ENCODE measurements around the gene OSGEP. TPM values are rescaled to one million over a fixed set of nuclear protein-coding genes. Genes with fewer than 3 reads are reported as not detected.
A peak's percentile ranks its signal among the peaks of the same experiment; 100 is the strongest.

Gene OSGEP
- 69.8 and 76.9 TPM in 2 replicates for total RNA-seq

- H3K9me3 Mint-ChIP-seq = no peaks in the 10 kb centered on the region
- DNase-seq = peak; percentile 99
- H3K4me1 Mint-ChIP-seq = peaks cover 20% of the 10 kb centered on the region
- H3K4me3 Mint-ChIP-seq = peak within 1 kb of the TSS; percentile 59
- intact Hi-C loops (cut with micrococcal nuclease) = loop anchor here (1.0 kb wide), 6 partner anchors 15 to 227 kb away; partner anchors contain the start of genes PARP2, PNP and TEP1
- no peak within 1 kb of the TSS for H3K27ac Mint-ChIP-seq
- peaks cover 34% of the 10 kb centered on the region for H3K36me3 Mint-ChIP-seq (ENCODE audit: low read depth)
- H3K27me3 Mint-ChIP-seq = no peaks in the 10 kb centered on the region
Measured at GRCh38 chr14:20454516-20455354, at the start of gene OSGEP, which contains the start of gene APEX1. Gene OSGEP, minus strand, starts transcription at chr14:20454812. Its CDS starts 129 bp downstream, at chr14:20454683. Gene APEX1, plus strand, starts transcription at chr14:20455226. Its CDS starts 420 bp downstream, at chr14:20455646.

GRCh38 chr14:20503898-20504297, 49.3 kb upstream of the OSGEP start:
- Mint-ChIP-seq H3K4me1 (no peaks in the 10 kb centered on the region), H3K9me3 (no peaks in the 10 kb centered on the region), H3K27ac (no peak overlapping the region), H3K27me3 (peaks cover 7% of the 10 kb centered on the region), H3K36me3 (ENCODE audit: low read depth) (no peaks in the 10 kb centered on the region), H3K4me3 (no peak overlapping the region)
- no peak for DNase-seq
- intact Hi-C loops (cut with micrococcal nuclease) = no loop called here

GRCh38 chr14:20501346-20501745, 46.7 kb upstream of the OSGEP start:
- Mint-ChIP-seq H3K36me3 (ENCODE audit: low read depth) (no peaks in the 10 kb centered on the region), H3K4me1 (no peaks in the 10 kb centered on the region), H3K27me3 (peaks cover 7% of the 10 kb centered on the region), H3K27ac (no peak overlapping the region), H3K9me3 (no peaks in the 10 kb centered on the region), H3K4me3 (no peak overlapping the region)
- DNase-seq = no peak
- intact Hi-C loops (cut with micrococcal nuclease) = no loop called here

- Mint-ChIP-seq H3K27me3 (peaks cover 7% of the 10 kb centered on the region), H3K36me3 (ENCODE audit: low read depth) (no peaks in the 10 kb centered on the region), H3K9me3 (no peaks in the 10 kb centered on the region), H3K4me3 (no peak overlapping the region), H3K4me1 (peaks cover 11% of the 10 kb centered on the region), H3K27ac (no peak overlapping the region)
- DNase-seq = no peak
- intact Hi-C loops (cut with micrococcal nuclease) = no loop called here
Measured at GRCh38 chr14:20499881-20500280, 45.3 kb upstream of the OSGEP start.

GRCh38 chr14:20499108-20499507, 44.5 kb upstream of the OSGEP start:
- Mint-ChIP-seq H3K4me3 (no peak overlapping the region), H3K36me3 (ENCODE audit: low read depth) (no peaks in the 10 kb centered on the region), H3K27ac (no peak overlapping the region), H3K9me3 (no peaks in the 10 kb centered on the region), H3K27me3 (peaks cover 4% of the 10 kb centered on the region), H3K4me1 (peaks cover 12% of the 10 kb centered on the region)
- intact Hi-C loops (cut with micrococcal nuclease) = no loop called here
- no peak for DNase-seq

- Mint-ChIP-seq H3K27me3 (peaks cover 4% of the 10 kb centered on the region), H3K4me1 (peaks cover 16% of the 10 kb centered on the region), H3K27ac (no peak overlapping the region), H3K4me3 (no peak overlapping the region), H3K9me3 (no peaks in the 10 kb centered on the region), H3K36me3 (ENCODE audit: low read depth) (no peaks in the 10 kb centered on the region)
- no peak for DNase-seq
- intact Hi-C loops (cut with micrococcal nuclease) = no loop called here
Measured at GRCh38 chr14:20498622-20499021, 44.0 kb upstream of the OSGEP start.

GRCh38 chr14:20494935-20495766, 40.5 kb upstream of the OSGEP start:
- Mint-ChIP-seq H3K4me3 (no peak overlapping the region), H3K9me3 (no peaks in the 10 kb centered on the region), H3K27ac (peak overlapping the region; percentile 50), H3K4me1 (peaks cover 36% of the 10 kb centered on the region), H3K27me3 (no peaks in the 10 kb centered on the region), H3K36me3 (ENCODE audit: low read depth) (no peaks in the 10 kb centered on the region)
- intact Hi-C loops (cut with micrococcal nuclease) = no loop called here
- DNase-seq = no peak

GRCh38 chr14:20493634-20494033, 39.0 kb upstream of the OSGEP start:
- intact Hi-C loops (cut with micrococcal nuclease) = no loop called here
- Mint-ChIP-seq H3K9me3 (no peaks in the 10 kb centered on the region), H3K27ac (peak overlapping the region; percentile 48), H3K4me1 (peaks cover 47% of the 10 kb centered on the region), H3K36me3 (ENCODE audit: low read depth) (no peaks in the 10 kb centered on the region), H3K4me3 (no peak overlapping the region), H3K27me3 (no peaks in the 10 kb centered on the region)
- DNase-seq = no peak

- peaks cover 54% of the 10 kb centered on the region for H3K4me1 Mint-ChIP-seq
- no peaks in the 10 kb centered on the region for H3K36me3 Mint-ChIP-seq (ENCODE audit: low read depth)
- no peak overlapping the region for H3K4me3 Mint-ChIP-seq
- H3K9me3 Mint-ChIP-seq = no peaks in the 10 kb centered on the region
- H3K27me3 Mint-ChIP-seq = no peaks in the 10 kb centered on the region
- DNase-seq = no peak
- peak overlapping the region; percentile 25 for H3K27ac Mint-ChIP-seq
- intact Hi-C loops (cut with micrococcal nuclease) = no loop called here
Measured at GRCh38 chr14:20492486-20492885, 37.9 kb upstream of the OSGEP start.

GRCh38 chr14:20490563-20490962, 36.0 kb upstream of the OSGEP start:
- DNase-seq = no peak
- H3K36me3 Mint-ChIP-seq (ENCODE audit: low read depth) = no peaks in the 10 kb centered on the region
- H3K4me3 Mint-ChIP-seq = peak overlapping the region; percentile 13
- H3K4me1 Mint-ChIP-seq = peaks cover 58% of the 10 kb centered on the region
- H3K27ac Mint-ChIP-seq = peak overlapping the region; percentile 21
- no peaks in the 10 kb centered on the region for H3K27me3 Mint-ChIP-seq
- no peaks in the 10 kb centered on the region for H3K9me3 Mint-ChIP-seq
- intact Hi-C loops (cut with micrococcal nuclease) = no loop called here

GRCh38 chr14:20489093-20489994, 34.7 kb upstream of the OSGEP start:
- intact Hi-C loops (cut with micrococcal nuclease) = no loop called here

GRCh38 chr14:20487396-20487725, 32.7 kb upstream of the OSGEP start:
- no peak overlapping the region for H3K27ac Mint-ChIP-seq
- intact Hi-C loops (cut with micrococcal nuclease) = no loop called here
- no peaks in the 10 kb centered on the region for H3K9me3 Mint-ChIP-seq
- no peaks in the 10 kb centered on the region for H3K27me3 Mint-ChIP-seq
- no peaks in the 10 kb centered on the region for H3K36me3 Mint-ChIP-seq (ENCODE audit: low read depth)
- H3K4me1 Mint-ChIP-seq = peaks cover 43% of the 10 kb centered on the region
- H3K4me3 Mint-ChIP-seq = no peak overlapping the region
- no peak for DNase-seq

More at GRCh38 chr14:20489093-20489994, 34.7 kb upstream of the OSGEP start:
- H3K4me3 Mint-ChIP-seq = peak overlapping the region; percentile 55
- peak; percentile 76 for DNase-seq
- H3K36me3 Mint-ChIP-seq (ENCODE audit: low read depth) = no peaks in the 10 kb centered on the region
- H3K9me3 Mint-ChIP-seq = no peaks in the 10 kb centered on the region
- no peaks in the 10 kb centered on the region for H3K27me3 Mint-ChIP-seq
- H3K4me1 Mint-ChIP-seq = peaks cover 51% of the 10 kb centered on the region
- H3K27ac Mint-ChIP-seq = peak overlapping the region; percentile 73

- Mint-ChIP-seq H3K27me3 (no peaks in the 10 kb centered on the region), H3K27ac (no peak overlapping the region), H3K4me3 (peak overlapping the region; percentile 1), H3K36me3 (ENCODE audit: low read depth) (no peaks in the 10 kb centered on the region), H3K4me1 (peaks cover 41% of the 10 kb centered on the region), H3K9me3 (no peaks in the 10 kb centered on the region)
- intact Hi-C loops (cut with micrococcal nuclease) = no loop called here
- no peak for DNase-seq
Measured at GRCh38 chr14:20486684-20487395, 32.2 kb upstream of the OSGEP start.

All from activated CD4-positive, alpha-beta T cell treated with anti-CD3 and anti-CD28 coated beads, Interleukin-2, amount 10 ng/mL, durations not matched to agents 24 days and 14 days (primary cell).